Endothelial cell of umbilical vein (primary cell): ENCODE measurements around the gene RCAN1.

Source experiments
- EZH2 ChIP-seq: IDR thresholded peaks from 2 replicates; pipeline ENCODE4 v1.6.1; 2012; ENCODE audit warnings: borderline replicate concordance, low read depth, mild to moderate bottlenecking, moderate library complexity, low read length, inconsistent platforms; ENCODE audit not compliant: severe bottlenecking
- GATA2 ChIP-seq: IDR thresholded peaks from 2 replicates; pipeline ENCODE4 v1.7.0; 2011; ENCODE audit warnings: low read depth, mild to moderate bottlenecking, moderate library complexity, mixed read lengths, low read length; ENCODE audit not compliant: insufficient read length, insufficient read depth
- JUN ChIP-seq: IDR thresholded peaks from 2 replicates; pipeline ENCODE4 v1.6.1; 2011; ENCODE audit warnings: borderline replicate concordance, low read depth; ENCODE audit not compliant: insufficient read length, insufficient read depth
- MYC ChIP-seq: IDR thresholded peaks from one replicate; pipeline ENCODE4 v1.6.1; 2011; ENCODE audit warnings: mild to moderate bottlenecking, low read depth, low read length
- POLR2A ChIP-seq: IDR thresholded peaks from 2 replicates; pipeline ENCODE4 v1.6.1; 2012; ENCODE audit warnings: low read depth, mild to moderate bottlenecking, control low read depth, low read length
- POLR2AphosphoS5 ChIP-seq: IDR thresholded peaks from 2 replicates; pipeline ENCODE4 v1.6.1; 2012; ENCODE audit warnings: low read depth, mild to moderate bottlenecking, control low read depth, low read length, moderate library complexity; ENCODE audit not compliant: insufficient read depth
- TF ChIP-seq, protein P1 (sequence below), 2 donors: IDR thresholded peaks; 1 replicate in 1 of 2; 2 replicates in 1 of 2; pipeline ENCODE4 v1.5.1; 2011; ENCODE audit warnings: low read length in 2 of 2, mild to moderate bottlenecking in 2 of 2, moderate library complexity in 2 of 2, control low read depth in 1 of 2, inconsistent platforms in 1 of 2, low read depth in 1 of 2; ENCODE audit not compliant: insufficient read depth in 1 of 2; ENCODE audit errors: extremely low read depth in 1 of 2
- TF ChIP-seq, protein P2 (sequence below): IDR thresholded peaks from 2 replicates; pipeline ENCODE4 v1.6.1; 2011; ENCODE audit not compliant: insufficient read depth, insufficient read length

DNA sequence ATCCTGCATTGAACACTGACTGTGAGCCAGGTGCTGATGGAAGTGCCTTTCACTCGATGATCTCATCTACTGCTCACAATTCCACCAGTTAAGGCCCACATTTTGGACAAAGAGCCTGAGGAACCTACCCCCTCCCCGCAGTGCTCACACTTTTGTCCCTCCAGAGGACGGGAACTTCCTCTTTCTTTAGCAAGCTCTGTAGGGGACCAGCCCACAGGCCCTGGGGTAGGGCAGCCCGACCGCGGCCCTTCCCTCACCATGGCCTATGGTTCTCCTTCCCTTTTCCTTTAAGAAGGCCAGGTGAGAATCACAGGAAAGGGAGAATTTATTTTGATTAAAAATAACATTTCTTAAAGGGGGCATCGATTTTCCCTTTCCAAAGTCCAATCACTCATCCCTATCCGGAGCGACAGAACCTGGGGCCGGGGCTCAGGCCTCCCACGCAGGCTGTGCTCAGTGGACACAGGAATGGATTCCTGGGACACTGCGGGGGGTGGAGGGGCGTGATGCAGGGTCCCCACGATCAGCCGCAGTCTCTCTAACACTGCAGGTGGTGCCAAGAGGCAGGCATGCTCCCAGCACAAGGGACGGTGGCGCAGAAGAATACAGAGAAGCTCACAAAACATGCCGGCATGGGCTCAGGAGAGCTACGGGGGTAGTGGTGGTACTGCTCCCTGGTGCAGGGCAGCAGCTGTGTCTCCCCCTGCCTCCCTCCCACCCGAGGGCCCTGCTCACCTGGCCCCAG is 94.0 kb downstream of the RCAN1 start:
- TF ChIP-seq, protein P1, sequence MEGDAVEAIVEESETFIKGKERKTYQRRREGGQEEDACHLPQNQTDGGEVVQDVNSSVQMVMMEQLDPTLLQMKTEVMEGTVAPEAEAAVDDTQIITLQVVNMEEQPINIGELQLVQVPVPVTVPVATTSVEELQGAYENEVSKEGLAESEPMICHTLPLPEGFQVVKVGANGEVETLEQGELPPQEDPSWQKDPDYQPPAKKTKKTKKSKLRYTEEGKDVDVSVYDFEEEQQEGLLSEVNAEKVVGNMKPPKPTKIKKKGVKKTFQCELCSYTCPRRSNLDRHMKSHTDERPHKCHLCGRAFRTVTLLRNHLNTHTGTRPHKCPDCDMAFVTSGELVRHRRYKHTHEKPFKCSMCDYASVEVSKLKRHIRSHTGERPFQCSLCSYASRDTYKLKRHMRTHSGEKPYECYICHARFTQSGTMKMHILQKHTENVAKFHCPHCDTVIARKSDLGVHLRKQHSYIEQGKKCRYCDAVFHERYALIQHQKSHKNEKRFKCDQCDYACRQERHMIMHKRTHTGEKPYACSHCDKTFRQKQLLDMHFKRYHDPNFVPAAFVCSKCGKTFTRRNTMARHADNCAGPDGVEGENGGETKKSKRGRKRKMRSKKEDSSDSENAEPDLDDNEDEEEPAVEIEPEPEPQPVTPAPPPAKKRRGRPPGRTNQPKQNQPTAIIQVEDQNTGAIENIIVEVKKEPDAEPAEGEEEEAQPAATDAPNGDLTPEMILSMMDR (IDR thresholded peaks at IDR 0.05; ENCODE audit: extremely low read depth in 1 of 2, insufficient read depth in 1 of 2, low read depth in 1 of 2, low read length in 2 of 2), result no peak
- TF ChIP-seq EZH2 (no peak), POLR2A (no peak), GATA2 (no peak), POLR2AphosphoS5 (no peak), MYC (no peak), JUN (no peak)
- TF ChIP-seq, protein P2, sequence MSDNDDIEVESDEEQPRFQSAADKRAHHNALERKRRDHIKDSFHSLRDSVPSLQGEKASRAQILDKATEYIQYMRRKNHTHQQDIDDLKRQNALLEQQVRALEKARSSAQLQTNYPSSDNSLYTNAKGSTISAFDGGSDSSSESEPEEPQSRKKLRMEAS, result no peak
